Measurements from ENCODE around the gene SLC16A13. TPM values are rescaled to one million over a fixed set of nuclear protein-coding genes. Genes with fewer than 3 reads are reported as not detected.

SLC16A13 gene
- total RNA-seq, 2 experiments from 2014 or later, result 14.8 to 15.0 TPM

- Mint-ChIP-seq H3K9me3 (ENCODE audit: insufficient read depth) (no peaks in the 10 kb centered on the region), H3K36me3 (ENCODE audit: low read depth) (peaks cover 32% of the 10 kb centered on the region), H3K4me3 (peak overlapping the region; percentile 80), H3K27ac (peak overlapping the region; percentile 99), H3K27me3 (ENCODE audit: low read depth) (no peaks in the 10 kb centered on the region), H3K4me1 (ENCODE audit: low read depth) (peaks cover 71% of the 10 kb centered on the region)
- DNase-seq (peak; percentile 80), ATAC-seq (peak; percentile 23)
- ChIA-PET CTCF (interaction anchor here (0.6 to 3.9 kb wide), 9 partner anchors 8 to 281 kb away, joined by 3 to 27 read pairs (median 6); partner anchors contain the start of gene SLC16A13), POLR2A (interaction anchor here (0.6 to 3.1 kb wide), 11 partner anchors 10 to 672 kb away, joined by 3 to 31 read pairs (median 4); partner anchors contain the start of genes SLC16A13 and TP53)
These were observed 20.5 kb upstream of the SLC16A13 start for GRCh38 chr17:7014995-7015958.

DNA sequence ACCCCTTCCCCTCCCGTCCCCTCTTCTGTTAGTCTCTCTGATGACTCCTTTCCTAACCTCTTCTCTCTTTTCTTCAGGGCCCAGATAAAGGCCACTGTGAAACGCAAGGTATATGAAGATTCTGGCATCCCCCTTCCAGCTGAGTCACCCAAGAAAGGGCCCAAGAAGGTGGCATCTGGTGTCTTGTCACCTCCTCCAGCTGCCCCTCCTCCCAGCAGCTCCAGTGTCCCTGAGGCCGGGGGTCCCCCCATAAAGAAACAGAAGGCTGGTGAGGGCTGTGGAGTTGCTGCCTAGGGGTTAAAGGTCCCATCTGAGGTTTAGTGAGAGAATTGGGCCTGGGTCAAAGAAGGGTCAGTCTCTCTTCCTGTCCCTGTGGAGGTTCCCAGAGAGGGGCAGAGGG is 19.4 kb upstream of the SLC16A13 start:
- ATAC-seq, result no peak
- peaks cover 32% of the 10 kb centered on the region for H3K36me3 Mint-ChIP-seq (ENCODE audit: low read depth)
- peaks cover 2% of the 10 kb centered on the region for H3K27me3 Mint-ChIP-seq (ENCODE audit: low read depth)
- no peaks in the 10 kb centered on the region for H3K9me3 Mint-ChIP-seq (ENCODE audit: insufficient read depth)
- CTCF ChIA-PET, result interaction anchor here (1.9 to 3.9 kb wide), 4 partner anchors 12 to 120 kb away, joined by 6 to 27 read pairs (median 10); partner anchors contain the start of gene SLC16A13
- DNase-seq, result no peak
- peaks cover 70% of the 10 kb centered on the region for H3K4me1 Mint-ChIP-seq (ENCODE audit: low read depth)
- POLR2A ChIA-PET, result interaction anchor here (1.2 to 3.1 kb wide), 5 partner anchors 12 to 671 kb away, joined by 3 to 31 read pairs (median 7); partner anchors contain the start of genes SLC16A13 and TP53
- peak overlapping the region; percentile 80 for H3K4me3 Mint-ChIP-seq
- H3K27ac Mint-ChIP-seq, result peak overlapping the region; percentile 99

GRCh38 chr17:7016886-7017826 is 18.7 kb upstream of the SLC16A13 start:
- no peaks in the 10 kb centered on the region for H3K9me3 Mint-ChIP-seq (ENCODE audit: insufficient read depth)
- peak overlapping the region; percentile 80 for H3K4me3 Mint-ChIP-seq
- POLR2A ChIA-PET, result interaction anchor here (1.4 to 3.1 kb wide), 2 partner anchors 18 to 29 kb away, joined by 7 to 31 read pairs; partner anchors contain the start of gene SLC16A13
- ATAC-seq (no peak), DNase-seq (no peak)
- H3K27ac Mint-ChIP-seq, result peak overlapping the region; percentile 99
- CTCF ChIA-PET, result interaction anchor here (1.9 to 3.9 kb wide), 3 partner anchors 13 to 119 kb away, joined by 6 to 27 read pairs (median 12); partner anchors contain the start of gene SLC16A13
- peaks cover 73% of the 10 kb centered on the region for H3K4me1 Mint-ChIP-seq (ENCODE audit: low read depth)
- H3K36me3 Mint-ChIP-seq (ENCODE audit: low read depth), result peaks cover 30% of the 10 kb centered on the region
- peaks cover 2% of the 10 kb centered on the region for H3K27me3 Mint-ChIP-seq (ENCODE audit: low read depth)

DNA sequence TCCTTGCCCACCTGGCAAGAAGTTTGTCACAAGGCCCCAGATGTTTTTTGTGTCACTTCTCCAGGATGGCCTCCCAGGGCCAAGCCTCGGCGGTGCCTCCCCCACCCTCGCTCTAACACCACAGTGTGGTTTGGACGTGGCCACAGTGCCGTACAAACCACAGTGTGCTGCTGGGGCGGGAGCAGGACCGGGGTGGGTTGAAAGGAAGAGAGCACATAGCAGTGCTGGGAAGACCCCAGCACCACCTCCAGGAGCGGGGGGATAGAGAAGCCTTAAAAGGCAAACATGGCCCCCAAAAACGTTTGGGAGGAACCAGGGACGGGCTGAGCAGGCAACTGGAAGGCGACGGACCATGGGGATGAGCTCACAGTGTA is 18.0 kb upstream of the SLC16A13 start:
- CTCF ChIA-PET, result interaction anchor here (0.7 kb wide), 1 partner anchor 23 kb away, joined by 3 read pairs; no protein-coding TSS in a partner anchor
- DNase-seq (peak; percentile 52), ATAC-seq (no peak)
- Mint-ChIP-seq H3K9me3 (ENCODE audit: insufficient read depth) (no peaks in the 10 kb centered on the region), H3K36me3 (ENCODE audit: low read depth) (peaks cover 28% of the 10 kb centered on the region), H3K27ac (peak overlapping the region; percentile 99), H3K27me3 (ENCODE audit: low read depth) (peaks cover 2% of the 10 kb centered on the region), H3K4me3 (peak overlapping the region; percentile 80), H3K4me1 (ENCODE audit: low read depth) (peaks cover 79% of the 10 kb centered on the region)
- POLR2A ChIA-PET, result interaction anchor here (1.4 kb wide), 1 partner anchor 18 kb away, joined by 8 read pairs; the partner anchor contains the start of gene SLC16A13

- H3K36me3 Mint-ChIP-seq (ENCODE audit: low read depth), result peaks cover 25% of the 10 kb centered on the region
- H3K4me3 Mint-ChIP-seq, result no peak overlapping the region
- ChIA-PET POLR2A (interaction anchor here (1.4 kb wide), 1 partner anchor 17 kb away, joined by 8 read pairs; the partner anchor contains the start of gene SLC16A13), CTCF (interaction anchor here (0.7 to 6.1 kb wide), 3 partner anchors 22 to 104 kb away, joined by 3 to 71 read pairs (median 31); partner anchors contain the start of gene SLC16A11)
- H3K27me3 Mint-ChIP-seq (ENCODE audit: low read depth), result peaks cover 2% of the 10 kb centered on the region
- H3K9me3 Mint-ChIP-seq (ENCODE audit: insufficient read depth), result no peaks in the 10 kb centered on the region
- H3K4me1 Mint-ChIP-seq (ENCODE audit: low read depth), result peaks cover 83% of the 10 kb centered on the region
- DNase-seq (no peak), ATAC-seq (no peak)
- peak overlapping the region; percentile 99 for H3K27ac Mint-ChIP-seq
These were observed 17.4 kb upstream of the SLC16A13 start for GRCh38 chr17:7018331-7018964.

- CTCF ChIA-PET, result interaction anchor here (1.2 to 6.1 kb wide), 4 partner anchors 17 to 108 kb away, joined by 4 to 71 read pairs (median 45); partner anchors contain the start of genes SLC16A11 and SLC16A13
- POLR2A ChIA-PET, result interaction anchor here (0.6 to 1.4 kb wide), 2 partner anchors 16 to 180 kb away, joined by 5 to 8 read pairs; partner anchors contain the start of gene SLC16A13
- H3K4me3 Mint-ChIP-seq, result no peak overlapping the region
- no peak overlapping the region for H3K27ac Mint-ChIP-seq
- H3K9me3 Mint-ChIP-seq (ENCODE audit: insufficient read depth), result no peaks in the 10 kb centered on the region
- DNase-seq (no peak), ATAC-seq (no peak)
- H3K36me3 Mint-ChIP-seq (ENCODE audit: low read depth), result peaks cover 16% of the 10 kb centered on the region
- H3K27me3 Mint-ChIP-seq (ENCODE audit: low read depth), result peaks cover 2% of the 10 kb centered on the region
- H3K4me1 Mint-ChIP-seq (ENCODE audit: low read depth), result peaks cover 85% of the 10 kb centered on the region
These were observed 16.4 kb upstream of the SLC16A13 start for GRCh38 chr17:7019367-7019766.

- DNase-seq (no peak), ATAC-seq (no peak)
- ChIA-PET CTCF (interaction anchor here (1.2 to 6.1 kb wide), 9 partner anchors 16 to 316 kb away, joined by 3 to 71 read pairs (median 31); partner anchors contain the start of genes ACAP1, SLC16A11 and SLC16A13), POLR2A (interaction anchor here (0.6 to 7.0 kb wide), 3 partner anchors 13 to 179 kb away, joined by 5 to 61 read pairs (median 6); partner anchors contain the start of gene SLC16A13)
- no peaks in the 10 kb centered on the region for H3K9me3 Mint-ChIP-seq (ENCODE audit: insufficient read depth)
- H3K27me3 Mint-ChIP-seq (ENCODE audit: low read depth), result peaks cover 2% of the 10 kb centered on the region
- no peak overlapping the region for H3K27ac Mint-ChIP-seq
- peaks cover 90% of the 10 kb centered on the region for H3K4me1 Mint-ChIP-seq (ENCODE audit: low read depth)
- H3K36me3 Mint-ChIP-seq (ENCODE audit: low read depth), result peaks cover 15% of the 10 kb centered on the region
- H3K4me3 Mint-ChIP-seq, result no peak overlapping the region
These were observed 15.8 kb upstream of the SLC16A13 start for GRCh38 chr17:7019839-7020519.

DNA sequence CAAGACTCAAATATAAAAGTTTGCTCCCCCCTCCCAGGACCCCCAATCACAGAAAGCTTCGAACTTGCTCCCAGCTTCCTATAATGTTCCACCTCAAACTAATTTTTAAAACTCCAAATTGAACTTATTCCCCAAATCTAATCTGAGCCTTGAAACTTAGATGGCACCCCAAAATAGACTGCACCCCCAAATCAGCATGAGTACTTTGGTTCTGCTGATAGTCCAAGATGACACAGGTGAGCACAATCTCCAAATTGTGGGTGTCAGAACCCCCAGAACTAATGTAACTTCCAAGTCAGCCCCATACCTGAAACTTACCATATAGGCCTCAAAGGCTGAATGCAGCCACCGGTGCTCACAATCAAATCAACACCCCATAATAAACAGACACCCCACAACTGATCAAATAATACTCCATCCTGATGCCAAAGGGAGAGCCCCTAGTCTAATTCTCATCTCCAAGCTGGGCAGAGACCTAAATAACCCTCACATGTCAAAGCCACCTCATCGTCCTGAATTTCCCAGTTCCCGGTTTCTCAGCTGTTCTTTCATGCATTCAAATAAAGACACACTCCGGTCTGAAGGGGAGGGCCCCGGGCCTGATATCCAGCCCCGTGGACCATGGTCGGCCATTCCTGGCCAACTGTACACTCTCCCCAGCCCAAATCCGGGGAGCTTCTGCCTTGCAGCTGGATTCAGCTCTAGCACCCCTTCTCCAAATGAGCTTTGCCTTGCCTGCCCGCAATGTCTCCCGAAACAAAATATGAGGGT is 14.7 kb upstream of the SLC16A13 start:
- H3K27ac Mint-ChIP-seq, result no peak overlapping the region
- H3K27me3 Mint-ChIP-seq (ENCODE audit: low read depth), result peaks cover 2% of the 10 kb centered on the region
- DNase-seq (no peak), ATAC-seq (no peak)
- peaks cover 15% of the 10 kb centered on the region for H3K36me3 Mint-ChIP-seq (ENCODE audit: low read depth)
- POLR2A ChIA-PET, result interaction anchor here (1.1 to 7.0 kb wide), 6 partner anchors 8 to 112 kb away, joined by 4 to 61 read pairs (median 6); partner anchors contain the start of genes RNASEK and SLC16A13
- CTCF ChIA-PET, result interaction anchor here (0.5 to 6.1 kb wide), 30 partner anchors 8 to 1950 kb away, joined by 3 to 71 read pairs (median 7); partner anchors contain the start of genes ACAP1, RNASEK, SLC16A11 and SLC16A13
- no peaks in the 10 kb centered on the region for H3K9me3 Mint-ChIP-seq (ENCODE audit: insufficient read depth)
- H3K4me3 Mint-ChIP-seq, result no peak overlapping the region
- peaks cover 84% of the 10 kb centered on the region for H3K4me1 Mint-ChIP-seq (ENCODE audit: low read depth)

All from activated CD8-positive, alpha-beta T cell treated with anti-CD3 and anti-CD28 coated beads, Interleukin-2, amount 10 ng/mL, durations not matched to agents 7 days and 5 days (primary cell).